ENCODE data around the gene OTUD5.

Gene OTUD5

DNA sequence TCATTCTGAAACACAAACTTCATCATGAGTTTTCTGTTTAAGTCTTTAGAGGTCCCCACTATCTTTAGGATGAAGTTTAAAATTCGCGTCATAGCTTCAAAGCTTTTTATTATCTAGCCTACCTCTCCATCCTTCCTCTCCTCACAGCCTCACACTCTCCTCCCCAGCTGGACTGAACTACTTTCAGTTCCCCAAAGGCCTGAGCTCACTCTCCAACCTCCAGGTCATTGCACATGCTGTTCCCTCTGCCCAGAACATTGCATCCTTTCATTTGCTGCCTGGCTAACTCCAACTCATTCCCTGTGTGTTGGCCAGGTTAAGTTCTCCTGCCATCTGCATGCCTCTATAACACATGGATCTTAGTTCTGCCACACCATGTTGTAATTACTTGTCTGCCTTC, 2.9 kb upstream of the OTUD5 start:
- H3K36me3 ChIP-seq (ENCODE audit: control insufficient read depth in 2 of 2, insufficient read depth in 2 of 2, low read length in 2 of 2) = no peaks in the 10 kb centered on the region
- H3K4me1 ChIP-seq (ENCODE audit: control insufficient read depth in 2 of 2, insufficient read depth in 2 of 2, low read length in 2 of 2) = peaks cover 8 to 17% of the 10 kb centered on the region in 2 donors
- no peak overlapping the region for H3K9ac ChIP-seq (ENCODE audit: low read depth in 1 of 2, low read length in 2 of 2)
- no peaks in the 10 kb centered on the region for H3K27me3 ChIP-seq (ENCODE audit: control insufficient read depth in 2 of 2, insufficient read depth in 2 of 2, low read length in 2 of 2)
- H3K4me3 ChIP-seq (ENCODE audit: low read length in 2 of 2) = no peak overlapping the region
- H3K9me3 ChIP-seq (ENCODE audit: control insufficient read depth in 2 of 2, low read length in 2 of 2) = no peaks in the 10 kb centered on the region
- no peak overlapping the region for H3K27ac ChIP-seq (ENCODE audit: low read depth in 2 of 2, low read length in 2 of 2)

DNA sequence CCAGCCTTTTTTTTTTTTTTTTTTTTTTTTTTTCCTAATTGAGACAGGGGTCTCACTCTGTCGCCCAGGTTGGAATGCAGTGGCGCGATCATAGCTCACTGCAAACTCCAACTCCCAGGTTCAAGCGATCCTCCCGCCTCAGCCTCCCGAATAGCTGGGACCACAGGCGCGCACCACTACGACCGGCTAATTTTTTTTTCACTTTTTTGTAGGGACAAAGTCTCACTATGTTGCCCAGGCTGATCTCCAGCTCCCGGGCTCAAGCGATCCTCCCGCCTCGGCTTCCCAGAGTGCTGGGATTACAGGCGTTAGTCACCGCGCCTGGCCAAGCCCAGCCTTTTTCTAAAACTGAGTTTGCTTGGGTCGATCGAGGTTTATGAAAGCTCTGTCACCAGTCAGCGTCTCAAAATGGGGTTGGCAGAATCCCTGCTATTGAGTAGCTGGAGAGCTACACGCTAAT, 1.3 kb upstream of the OTUD5 start:
- Histone ChIP-seq H3K9me3 (ENCODE audit: control insufficient read depth in 2 of 2, low read length in 2 of 2) (no peaks in the 10 kb centered on the region), H3K27me3 (ENCODE audit: control insufficient read depth in 2 of 2, insufficient read depth in 2 of 2, low read length in 2 of 2) (no peaks in the 10 kb centered on the region), H3K4me3 (ENCODE audit: low read length in 2 of 2) (peak overlapping the region; percentile 65 to 84), H3K9ac (ENCODE audit: low read depth in 1 of 2, low read length in 2 of 2) (peak overlapping the region; percentile 70 to 75), H3K27ac (ENCODE audit: low read depth in 2 of 2, low read length in 2 of 2) (peak overlapping the region; percentile 87 to 98), H3K4me1 (ENCODE audit: control insufficient read depth in 2 of 2, insufficient read depth in 2 of 2, low read length in 2 of 2) (peaks cover 8 to 17% of the 10 kb centered on the region in 2 donors), H3K36me3 (ENCODE audit: control insufficient read depth in 2 of 2, insufficient read depth in 2 of 2, low read length in 2 of 2) (no peaks in the 10 kb centered on the region)

DNA sequence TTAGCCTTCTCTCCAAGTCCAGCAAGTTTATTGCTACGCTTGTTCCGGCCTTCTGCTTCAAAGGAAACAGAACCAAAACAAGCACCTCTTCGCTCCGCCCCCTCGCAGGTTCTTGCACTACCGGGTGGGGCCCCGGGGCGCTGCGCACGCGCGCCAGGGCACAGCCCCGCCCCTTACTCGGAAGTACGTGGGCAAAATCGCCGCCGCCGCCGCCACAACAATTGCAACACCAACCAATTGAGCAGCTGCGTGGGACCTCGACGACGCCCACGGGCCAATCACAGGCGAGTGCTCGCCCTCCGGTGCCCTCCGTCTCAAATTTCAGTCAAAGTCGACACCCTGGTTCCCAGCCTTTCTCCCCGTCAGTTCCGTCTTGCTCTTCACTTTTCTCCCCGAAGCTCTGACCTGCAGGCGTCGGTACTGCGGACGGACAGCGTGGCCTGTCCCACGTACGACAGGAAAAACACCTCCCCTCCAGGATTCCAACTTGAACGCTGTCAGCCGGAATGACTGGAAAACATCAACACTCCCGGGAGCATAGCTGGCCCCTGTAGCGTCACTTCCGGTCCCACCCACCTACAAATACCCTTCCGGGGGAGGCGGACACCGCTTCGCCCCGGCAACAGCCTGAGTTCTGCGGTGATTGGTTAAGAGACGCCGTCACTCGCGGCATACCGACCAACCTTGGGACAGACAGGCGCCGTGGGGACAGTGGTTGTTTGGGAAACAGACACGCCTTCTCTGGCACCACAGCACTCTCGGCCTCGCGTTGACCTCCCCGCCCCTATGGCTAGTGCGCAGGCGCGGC, 624 bp upstream of the OTUD5 start:
- Histone ChIP-seq H3K4me3 (ENCODE audit: low read length in 2 of 2) (peak overlapping the region; percentile 71 to 84), H3K9ac (ENCODE audit: low read depth in 1 of 2, low read length in 2 of 2) (peak overlapping the region; percentile 78 to 91), H3K27ac (ENCODE audit: low read depth in 2 of 2, low read length in 2 of 2) (peak overlapping the region; percentile 97 to 98), H3K9me3 (ENCODE audit: control insufficient read depth in 2 of 2, low read length in 2 of 2) (no peaks in the 10 kb centered on the region), H3K36me3 (ENCODE audit: control insufficient read depth in 2 of 2, insufficient read depth in 2 of 2, low read length in 2 of 2) (no peaks in the 10 kb centered on the region), H3K27me3 (ENCODE audit: control insufficient read depth in 2 of 2, insufficient read depth in 2 of 2, low read length in 2 of 2) (no peaks in the 10 kb centered on the region), H3K4me1 (ENCODE audit: control insufficient read depth in 2 of 2, insufficient read depth in 2 of 2, low read length in 2 of 2) (peaks cover 8 to 17% of the 10 kb centered on the region in 2 donors)

DNA sequence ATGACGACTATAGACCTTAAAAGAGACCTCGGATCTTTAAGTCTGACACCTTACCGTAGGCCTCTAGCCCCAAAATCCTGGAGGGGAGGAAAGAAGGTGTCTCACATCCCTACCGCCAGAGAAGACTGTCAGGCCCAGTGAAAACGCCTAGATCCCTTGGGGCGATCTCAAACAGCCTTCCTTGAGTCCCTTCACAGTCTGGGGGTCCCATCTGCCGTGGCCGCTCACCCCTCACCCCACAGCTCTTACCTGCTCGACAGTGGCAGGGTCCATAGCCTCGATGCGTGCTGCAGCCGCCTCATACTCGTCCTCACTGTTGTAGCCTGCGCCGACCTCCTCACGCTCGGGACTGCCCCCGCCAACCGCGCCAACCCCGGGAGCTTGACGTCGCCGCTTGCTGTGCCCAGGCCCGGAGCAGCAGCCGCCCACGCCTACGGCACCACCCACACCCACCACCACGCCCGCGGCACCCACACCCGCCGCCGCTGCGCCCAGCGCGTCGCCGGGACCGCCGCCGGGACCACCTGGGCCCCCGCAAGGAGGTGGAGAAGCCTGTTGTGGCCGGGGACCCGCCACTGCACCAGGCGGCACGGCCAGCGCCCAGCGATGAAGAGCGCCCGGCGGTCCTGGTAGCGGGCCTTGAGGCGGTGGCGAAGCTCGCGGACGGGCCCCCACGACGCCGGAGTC, 536 bp downstream of the OTUD5 start:
- Histone ChIP-seq H3K4me3 (ENCODE audit: low read length in 2 of 2) (peak overlapping the region; percentile 65 to 76), H3K9ac (ENCODE audit: low read depth in 1 of 2, low read length in 2 of 2) (peak overlapping the region; percentile 78 to 84), H3K4me1 (ENCODE audit: control insufficient read depth in 2 of 2, insufficient read depth in 2 of 2, low read length in 2 of 2) (peaks cover 12 to 19% of the 10 kb centered on the region in 2 donors), H3K27ac (ENCODE audit: low read depth in 2 of 2, low read length in 2 of 2) (peak overlapping the region; percentile 97 to 98), H3K9me3 (ENCODE audit: control insufficient read depth in 2 of 2, low read length in 2 of 2) (no peaks in the 10 kb centered on the region), H3K27me3 (ENCODE audit: control insufficient read depth in 2 of 2, insufficient read depth in 2 of 2, low read length in 2 of 2) (no peaks in the 10 kb centered on the region), H3K36me3 (ENCODE audit: control insufficient read depth in 2 of 2, insufficient read depth in 2 of 2, low read length in 2 of 2) (no peaks in the 10 kb centered on the region)

DNA sequence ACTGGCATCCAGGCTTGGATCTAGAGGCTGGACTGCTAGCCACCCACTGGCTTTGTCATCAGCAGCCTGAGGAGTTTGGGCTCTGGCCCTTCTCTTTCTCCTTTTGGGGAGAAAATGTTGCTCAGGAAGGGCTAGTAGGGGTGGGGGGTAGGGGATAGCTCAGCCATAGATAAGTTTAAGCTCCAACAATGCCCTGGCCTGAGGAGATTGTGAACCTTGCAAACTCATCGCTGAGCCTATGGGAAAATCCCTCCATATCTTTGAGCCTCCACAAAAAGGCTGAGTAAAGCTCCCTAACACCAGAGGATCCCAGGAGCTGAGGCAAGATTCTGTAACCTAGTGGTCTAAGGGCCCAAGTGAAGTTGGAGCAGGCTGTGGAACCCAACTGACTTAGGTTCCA, 8.8 kb downstream of the OTUD5 start:
- peaks cover 2 to 5% of the 10 kb centered on the region in 2 donors for H3K4me1 ChIP-seq (ENCODE audit: control insufficient read depth in 2 of 2, insufficient read depth in 2 of 2, low read length in 2 of 2)
- H3K4me3 ChIP-seq (ENCODE audit: low read length in 2 of 2) = no peak overlapping the region
- H3K27ac ChIP-seq (ENCODE audit: low read depth in 2 of 2, low read length in 2 of 2) = no peak overlapping the region
- no peaks in the 10 kb centered on the region for H3K9me3 ChIP-seq (ENCODE audit: control insufficient read depth in 2 of 2, low read length in 2 of 2)
- H3K27me3 ChIP-seq (ENCODE audit: control insufficient read depth in 2 of 2, insufficient read depth in 2 of 2, low read length in 2 of 2) = no peaks in the 10 kb centered on the region
- H3K36me3 ChIP-seq (ENCODE audit: control insufficient read depth in 2 of 2, insufficient read depth in 2 of 2, low read length in 2 of 2) = peaks cover 4 to 6% of the 10 kb centered on the region in 2 donors
- no peak overlapping the region for H3K9ac ChIP-seq (ENCODE audit: low read depth in 1 of 2, low read length in 2 of 2)

DNA sequence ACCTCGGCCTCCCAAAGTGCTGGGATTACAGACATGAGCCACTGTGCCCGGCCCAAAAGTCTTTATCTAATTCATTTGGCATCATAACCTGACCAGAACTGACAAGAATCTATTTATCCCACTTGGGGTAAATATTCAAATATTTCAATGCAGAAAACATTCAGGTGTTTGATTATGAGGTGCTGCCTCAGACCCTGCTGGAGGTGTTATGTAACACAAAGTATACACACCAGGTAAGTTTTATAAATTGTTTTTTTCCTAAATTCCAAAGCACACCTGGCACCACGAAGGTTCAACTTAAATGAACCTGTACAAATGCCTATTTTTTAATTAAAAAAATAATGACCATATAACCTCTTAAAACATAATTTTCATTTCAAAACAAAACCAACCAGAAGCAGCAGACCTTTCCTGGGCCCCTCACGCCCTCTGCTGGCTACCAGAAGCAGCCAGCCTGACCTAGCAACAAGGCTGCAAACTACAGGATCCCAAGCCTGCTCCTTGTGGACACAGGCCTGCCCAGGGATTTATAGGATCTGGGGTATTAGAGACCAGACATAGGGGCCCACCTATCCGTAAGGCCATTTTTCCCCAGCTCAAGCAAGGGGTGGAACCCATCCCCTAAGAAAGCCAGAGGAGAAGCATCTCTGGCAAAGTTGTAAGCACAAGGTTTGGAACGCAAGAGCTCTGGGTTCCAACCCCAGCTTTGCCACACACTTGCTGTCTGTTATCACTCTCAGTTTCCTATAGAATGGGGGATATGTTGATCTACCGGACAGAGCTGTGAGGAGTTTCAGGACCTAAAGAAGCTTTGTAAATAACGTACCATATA, 11.7 kb downstream of the OTUD5 start:
- Histone ChIP-seq H3K27me3 (ENCODE audit: control insufficient read depth in 2 of 2, insufficient read depth in 2 of 2, low read length in 2 of 2) (no peaks in the 10 kb centered on the region), H3K27ac (ENCODE audit: low read depth in 2 of 2, low read length in 2 of 2) (no peak overlapping the region), H3K9me3 (ENCODE audit: control insufficient read depth in 2 of 2, low read length in 2 of 2) (no peaks in the 10 kb centered on the region), H3K4me1 (ENCODE audit: control insufficient read depth in 2 of 2, insufficient read depth in 2 of 2, low read length in 2 of 2) (peaks cover 0 to 3% of the 10 kb centered on the region in 2 donors), H3K4me3 (ENCODE audit: low read length in 2 of 2) (no peak overlapping the region), H3K36me3 (ENCODE audit: control insufficient read depth in 2 of 2, insufficient read depth in 2 of 2, low read length in 2 of 2) (peaks cover 6 to 8% of the 10 kb centered on the region in 2 donors), H3K9ac (ENCODE audit: low read depth in 1 of 2, low read length in 2 of 2) (no peak overlapping the region)

DNA sequence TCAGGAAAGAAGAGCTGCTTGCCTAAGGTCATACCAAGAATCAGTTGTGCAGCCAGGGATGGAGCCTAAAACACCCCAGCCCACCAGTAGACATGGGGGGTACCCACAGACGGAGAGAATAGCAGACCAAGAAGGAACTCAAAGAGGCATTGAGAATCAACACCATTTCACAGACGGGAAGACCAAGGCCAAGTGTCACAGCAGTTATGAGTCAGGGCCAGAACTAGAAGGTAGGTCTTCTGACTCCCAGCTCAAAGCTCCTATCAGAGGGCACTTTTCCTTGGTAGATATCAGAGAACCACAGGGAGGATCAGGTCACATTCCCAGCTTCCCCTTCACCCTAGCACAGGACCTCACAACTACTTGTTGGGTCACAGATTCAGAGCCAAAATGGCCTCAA, 14.5 kb downstream of the OTUD5 start:
- Histone ChIP-seq H3K9me3 (ENCODE audit: control insufficient read depth in 2 of 2, low read length in 2 of 2) (no peaks in the 10 kb centered on the region), H3K36me3 (ENCODE audit: control insufficient read depth in 2 of 2, insufficient read depth in 2 of 2, low read length in 2 of 2) (peaks cover 6 to 16% of the 10 kb centered on the region in 2 donors), H3K4me1 (ENCODE audit: control insufficient read depth in 2 of 2, insufficient read depth in 2 of 2, low read length in 2 of 2) (peaks cover 5 to 14% of the 10 kb centered on the region in 2 donors), H3K27me3 (ENCODE audit: control insufficient read depth in 2 of 2, insufficient read depth in 2 of 2, low read length in 2 of 2) (no peaks in the 10 kb centered on the region), H3K27ac (ENCODE audit: low read depth in 2 of 2, low read length in 2 of 2) (no peak overlapping the region), H3K9ac (ENCODE audit: low read depth in 1 of 2, low read length in 2 of 2) (no peak overlapping the region), H3K4me3 (ENCODE audit: low read length in 2 of 2) (no peak overlapping the region)

DNA sequence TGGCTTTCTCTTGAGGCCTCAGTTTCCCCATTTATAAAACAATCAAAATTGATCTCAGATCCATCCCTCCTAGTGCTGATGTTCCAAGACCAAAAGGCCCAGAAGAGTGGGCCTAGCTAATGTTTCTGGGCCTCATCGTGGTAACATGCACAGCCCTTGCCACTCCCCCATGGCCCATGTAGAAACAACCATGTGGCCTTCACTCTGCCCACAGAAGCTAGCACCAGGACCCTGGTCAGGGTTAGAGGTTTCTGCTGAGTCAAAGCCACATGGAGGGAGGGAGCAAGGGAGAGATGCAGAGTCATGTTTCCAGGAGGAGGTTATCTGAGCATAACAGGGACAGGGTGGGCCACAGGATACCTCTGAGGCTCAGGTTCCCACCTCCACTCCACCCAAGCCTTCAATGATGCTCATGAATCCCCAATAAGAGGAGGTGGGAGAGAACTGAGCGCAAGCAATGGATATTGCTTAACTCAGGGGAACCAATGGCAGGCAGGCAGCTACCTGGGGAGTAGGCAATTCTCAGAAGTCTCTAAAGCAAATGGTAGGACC, 16.9 kb downstream of the OTUD5 start:
- no peak overlapping the region for H3K9ac ChIP-seq (ENCODE audit: low read depth in 1 of 2, low read length in 2 of 2)
- H3K27ac ChIP-seq (ENCODE audit: low read depth in 2 of 2, low read length in 2 of 2) = peak overlapping the region; percentile 36 to 69
- peaks cover 6 to 16% of the 10 kb centered on the region in 2 donors for H3K36me3 ChIP-seq (ENCODE audit: control insufficient read depth in 2 of 2, insufficient read depth in 2 of 2, low read length in 2 of 2)
- H3K27me3 ChIP-seq (ENCODE audit: control insufficient read depth in 2 of 2, insufficient read depth in 2 of 2, low read length in 2 of 2) = no peaks in the 10 kb centered on the region
- no peaks in the 10 kb centered on the region for H3K9me3 ChIP-seq (ENCODE audit: control insufficient read depth in 2 of 2, low read length in 2 of 2)
- H3K4me1 ChIP-seq (ENCODE audit: control insufficient read depth in 2 of 2, insufficient read depth in 2 of 2, low read length in 2 of 2) = peaks cover 5 to 18% of the 10 kb centered on the region in 2 donors
- no peak overlapping the region for H3K4me3 ChIP-seq (ENCODE audit: low read length in 2 of 2)

DNA sequence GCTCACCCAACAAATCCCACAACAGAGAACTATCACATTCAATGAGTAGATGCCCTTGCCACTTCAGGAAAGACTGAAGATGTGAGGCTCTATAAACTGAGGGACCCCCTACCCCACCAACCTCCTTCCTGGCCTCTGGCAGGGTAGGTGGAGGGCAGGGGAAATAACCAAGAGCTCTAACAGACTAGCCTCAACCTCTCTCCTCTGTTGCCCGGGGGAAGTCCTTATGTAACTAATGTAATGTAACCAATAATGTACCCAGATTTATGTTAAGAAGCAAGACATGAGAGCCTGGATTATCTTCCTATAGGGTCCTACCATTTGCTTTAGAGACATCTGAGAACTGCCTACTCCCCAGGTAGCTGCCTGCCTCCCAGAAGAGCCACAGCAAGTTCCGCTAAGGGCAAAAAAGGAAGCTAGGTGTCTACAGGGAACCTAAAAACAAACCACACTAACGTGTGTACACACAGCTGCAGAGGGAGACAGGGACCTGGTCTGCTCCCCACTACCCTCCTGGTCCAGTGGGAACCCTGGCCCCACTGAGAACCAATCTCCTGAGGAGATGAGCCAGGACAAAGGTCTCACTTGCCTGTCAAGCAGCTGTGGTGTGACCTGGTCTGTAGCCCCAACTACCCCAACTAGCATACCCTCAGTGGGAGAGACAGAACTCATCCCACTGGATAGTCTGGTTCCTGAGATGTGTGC, 17.7 kb downstream of the OTUD5 start:
- peak overlapping the region in 1 of 2 donors; percentile 28 for H3K9ac ChIP-seq (ENCODE audit: low read depth in 1 of 2, low read length in 2 of 2)
- H3K27ac ChIP-seq (ENCODE audit: low read depth in 2 of 2, low read length in 2 of 2) = peak overlapping the region; percentile 36 to 69

More for the DNA sequence above, 17.7 kb downstream of the OTUD5 start:
- H3K4me1 ChIP-seq (ENCODE audit: control insufficient read depth in 2 of 2, insufficient read depth in 2 of 2, low read length in 2 of 2) = peaks cover 5 to 19% of the 10 kb centered on the region in 2 donors
- H3K4me3 ChIP-seq (ENCODE audit: low read length in 2 of 2) = no peak overlapping the region
- peaks cover 8 to 18% of the 10 kb centered on the region in 2 donors for H3K36me3 ChIP-seq (ENCODE audit: control insufficient read depth in 2 of 2, insufficient read depth in 2 of 2, low read length in 2 of 2)
- H3K27me3 ChIP-seq (ENCODE audit: control insufficient read depth in 2 of 2, insufficient read depth in 2 of 2, low read length in 2 of 2) = no peaks in the 10 kb centered on the region
- no peaks in the 10 kb centered on the region for H3K9me3 ChIP-seq (ENCODE audit: control insufficient read depth in 2 of 2, low read length in 2 of 2)

Data from mucosa of rectum (tissue), 2 donors.